PC-3 (cell line): ENCODE results near the gene ITCH. TPM values are rescaled to one million over a fixed set of nuclear protein-coding genes. Genes with fewer than 3 reads are reported as not detected.

Experiments used
- ATAC-seq: fragments of 200-7000 bp; cut with Tn5 transposase; 2 replicates; pipeline ENCODE4 v1.9.1; 2020; ENCODE audit warnings: mild to moderate bottlenecking, moderate library complexity
- BruUV-seq: library from RNA; stranded (reverse); fragments of 400-500 nt; replicated peaks from 2 replicates; lab custom pipeline; 2021; lab: Mats Ljungman, UMichigan
- CTCF ChIA-PET: fragments of 300-600 bp; sonication (Branson Sonifier 250); formaldehyde crosslinking; loops from one replicate; lab custom pipeline; 2022; ENCODE audit warnings: antibody characterized with exemption; lab: Charles Lee
- POLR2A ChIA-PET: fragments of 300-600 bp; sonication (Branson Sonifier 250); formaldehyde crosslinking; loops from one replicate; lab custom pipeline; 2022; ENCODE audit warnings: antibody characterized with exemption; ENCODE audit not compliant: unreplicated experiment; lab: Charles Lee
- DNase-seq: peaks from one replicate; pipeline ENCODE4 v3.0.0-alpha.2; 2015
- H2AFZ ChIP-seq: fragments of 300-600 bp; sonication (generic); 2 replicates; pipeline ENCODE4 v1.6.0; 2016; ENCODE audit warnings: antibody characterized with exemption, low read length
- H3F3A ChIP-seq: fragments of 300-600 bp; sonication (generic); one replicate; pipeline ENCODE4 v1.6.0; 2017; ENCODE audit warnings: antibody characterized with exemption, low read length, control low read depth, mild to moderate bottlenecking; ENCODE audit not compliant: unreplicated experiment
- H3K27ac ChIP-seq: fragments of 300-600 bp; sonication (generic); 2 replicates; pipeline ENCODE4 v1.5.1; 2016; ENCODE audit warnings: mild to moderate bottlenecking, low read length
- H3K27me3 ChIP-seq: fragments of 300-600 bp; sonication (generic); 2 replicates; pipeline ENCODE4 v1.6.1; 2016; ENCODE audit warnings: low read length, mixed read lengths
- H3K36me3 ChIP-seq: fragments of 300-600 bp; sonication (generic); 2 replicates; pipeline ENCODE4 v1.6.1; 2016; ENCODE audit warnings: low read depth, mixed run types, low read length, mixed read lengths
- H3K4me1 ChIP-seq: fragments of 300-600 bp; sonication (generic); 2 replicates; pipeline ENCODE4 v1.5.1; 2016; ENCODE audit warnings: low read length; ENCODE audit not compliant: insufficient read depth
- H3K4me2 ChIP-seq: fragments of 300-600 bp; sonication (generic); 2 replicates; pipeline ENCODE4 v1.6.0; 2016; ENCODE audit warnings: low read length
- H3K4me3 ChIP-seq: fragments of 300-600 bp; sonication (generic); 2 replicates; pipeline ENCODE4 v1.5.1; 2016; ENCODE audit warnings: mild to moderate bottlenecking, low read length, mixed read lengths
- H3K79me2 ChIP-seq: fragments of 300-600 bp; sonication (generic); 2 replicates; pipeline ENCODE4 v1.6.1; 2017; ENCODE audit warnings: low read length, mixed read lengths
- H3K9ac ChIP-seq: fragments of 300-600 bp; sonication (generic); 2 replicates; pipeline ENCODE4 v1.6.0; 2016; ENCODE audit warnings: mild to moderate bottlenecking, low read length
- H3K9me2 ChIP-seq: fragments of 300-600 bp; sonication (generic); replicated peaks from 2 replicates; pipeline ENCODE4 v1.6.1; 2016; ENCODE audit warnings: mixed run types, low read length, mixed read lengths
- H3K9me3 ChIP-seq: fragments of 300-600 bp; sonication (generic); 2 replicates; pipeline ENCODE4 v1.6.1; 2016; ENCODE audit warnings: low read length, mixed read lengths
- H4K20me1 ChIP-seq: fragments of 300-600 bp; sonication (generic); 2 replicates; pipeline ENCODE4 v1.6.1; 2016; ENCODE audit warnings: low read length, mixed read lengths
- EZH2 ChIP-seq: fragments of 300-600 bp; sonication (generic); IDR thresholded peaks from one replicate; pipeline ENCODE4 v1.6.1; 2017; ENCODE audit warnings: antibody characterized with exemption, mild to moderate bottlenecking, low read length; ENCODE audit not compliant: unreplicated experiment
- EZH2phosphoT487 ChIP-seq: fragments of 300-600 bp; sonication (generic); IDR thresholded peaks from 2 replicates; pipeline ENCODE4 v1.6.1; 2018; ENCODE audit warnings: mild to moderate bottlenecking, antibody characterized with exemption, low read length, borderline replicate concordance
- intact Hi-C: fragments of 100-400 bp; cut with micrococcal nuclease; formaldehyde crosslinking; loops from 2 replicates; pipeline ENCODE4 v1.9.0; 2023
- total RNA-seq: library from RNA; depleted of rRNA; stranded (reverse); fragments of >200 nt; gene quantifications from 2 replicates; pipeline ENCODE4 v1.2.3, GENCODE V29; 2014
- TF ChIP-seq, protein P1 (sequence below): fragments of 300-600 bp; sonication (generic); conservative IDR thresholded peaks from 2 replicates; pipeline ENCODE4 v1.5.1; 2017; ENCODE audit warnings: antibody characterized with exemption, low read depth, mild to moderate bottlenecking, low read length

The ITCH gene
- total RNA-seq, 1 experiment from 2014 or later: 54.8 TPM

DNA sequence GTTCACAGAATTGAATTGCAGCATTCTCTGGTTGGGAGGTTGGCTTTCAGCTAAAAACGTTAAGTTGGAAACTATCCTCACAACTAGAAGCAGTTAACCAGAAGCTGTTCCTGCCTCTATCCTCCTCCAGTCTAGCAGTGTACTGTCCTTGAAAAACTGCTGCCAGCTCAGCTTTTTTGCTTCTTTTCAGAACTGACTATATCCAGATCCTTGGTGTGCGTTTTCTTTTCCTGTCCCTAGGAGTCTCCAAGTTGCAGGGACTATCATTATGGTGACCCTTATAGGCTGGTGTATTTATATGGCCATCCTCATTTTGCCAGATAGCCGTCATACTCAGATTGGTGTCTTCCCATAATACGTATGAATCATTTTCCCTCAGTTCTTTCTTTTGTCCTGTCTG is 5.5 kb downstream of the ITCH start:
- H3K79me2 ChIP-seq: peaks cover 85% of the 10 kb centered on the region
- intact Hi-C loops: loop anchor here (10.0 kb wide), 1 partner anchor 46 kb away; no protein-coding TSS in a partner anchor
- no peak overlapping the region for H3K4me3 ChIP-seq
- H4K20me1 ChIP-seq: peaks cover 12% of the 10 kb centered on the region; the same call in 1 of the 2 replicates
- H3K9me2 ChIP-seq: no peaks in the 10 kb centered on the region
- H3K4me1 ChIP-seq: peaks cover 32% of the 10 kb centered on the region
- no peaks in the 10 kb centered on the region for H3K9me3 ChIP-seq
- H3K36me3 ChIP-seq: peaks cover 23% of the 10 kb centered on the region
- H3K9ac ChIP-seq: no peak overlapping the region
- peak; percentile 25 for DNase-seq
- H3K27ac ChIP-seq: peak overlapping the region; percentile 48
- no peaks in the 10 kb centered on the region for H3F3A ChIP-seq
- no TSS peak for BruUV-seq
- peak overlapping the region; percentile 22 for H3K4me2 ChIP-seq
- H2AFZ ChIP-seq: no peak overlapping the region
- ATAC-seq: peak; percentile 35
- ChIA-PET POLR2A (interaction anchor here (0.6 kb wide), 2 partner anchors 59 to 147 kb away, joined by 3 to 5 read pairs; partner anchors contain the start of gene DYNLRB1), CTCF (interaction anchor here (0.9 kb wide), 1 partner anchor 56 kb away, joined by 5 read pairs; no protein-coding TSS in a partner anchor)
- no peaks in the 10 kb centered on the region for H3K27me3 ChIP-seq
- TF ChIP-seq EZH2phosphoT487: no peak
- no peak for TF ChIP-seq EZH2
- TF ChIP-seq, protein P1, sequence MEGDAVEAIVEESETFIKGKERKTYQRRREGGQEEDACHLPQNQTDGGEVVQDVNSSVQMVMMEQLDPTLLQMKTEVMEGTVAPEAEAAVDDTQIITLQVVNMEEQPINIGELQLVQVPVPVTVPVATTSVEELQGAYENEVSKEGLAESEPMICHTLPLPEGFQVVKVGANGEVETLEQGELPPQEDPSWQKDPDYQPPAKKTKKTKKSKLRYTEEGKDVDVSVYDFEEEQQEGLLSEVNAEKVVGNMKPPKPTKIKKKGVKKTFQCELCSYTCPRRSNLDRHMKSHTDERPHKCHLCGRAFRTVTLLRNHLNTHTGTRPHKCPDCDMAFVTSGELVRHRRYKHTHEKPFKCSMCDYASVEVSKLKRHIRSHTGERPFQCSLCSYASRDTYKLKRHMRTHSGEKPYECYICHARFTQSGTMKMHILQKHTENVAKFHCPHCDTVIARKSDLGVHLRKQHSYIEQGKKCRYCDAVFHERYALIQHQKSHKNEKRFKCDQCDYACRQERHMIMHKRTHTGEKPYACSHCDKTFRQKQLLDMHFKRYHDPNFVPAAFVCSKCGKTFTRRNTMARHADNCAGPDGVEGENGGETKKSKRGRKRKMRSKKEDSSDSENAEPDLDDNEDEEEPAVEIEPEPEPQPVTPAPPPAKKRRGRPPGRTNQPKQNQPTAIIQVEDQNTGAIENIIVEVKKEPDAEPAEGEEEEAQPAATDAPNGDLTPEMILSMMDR: no peak; the same call in 1 of the 2 replicates

DNA sequence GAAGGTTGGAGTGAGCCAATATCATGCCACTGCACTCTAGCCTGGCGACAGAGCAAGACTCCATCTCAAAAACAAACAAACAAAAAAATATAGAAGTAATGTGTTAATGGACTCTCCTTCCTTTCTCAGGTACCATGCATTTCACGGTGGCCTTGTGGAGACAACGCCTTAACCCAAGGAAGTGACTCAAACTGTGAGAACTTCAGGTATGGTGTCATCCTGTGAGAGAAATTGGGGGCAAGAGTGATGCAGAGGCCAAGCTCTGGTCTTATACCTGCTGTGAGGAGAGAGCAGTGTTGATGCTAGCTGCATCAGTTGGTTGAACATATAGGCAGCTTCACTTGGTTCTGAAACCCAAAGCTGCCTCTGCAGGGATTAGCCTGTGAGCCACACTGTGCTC is 6.2 kb downstream of the ITCH start:
- POLR2A ChIA-PET: no interaction called here
- H3K4me3 ChIP-seq: no peak overlapping the region

More for the DNA sequence above, 6.2 kb downstream of the ITCH start:
- DNase-seq (peak; percentile 72), ATAC-seq (peak; percentile 73)
- peaks cover 30% of the 10 kb centered on the region for H3K4me1 ChIP-seq
- BruUV-seq: no TSS peak
- peak overlapping the region; percentile 22 for H3K4me2 ChIP-seq
- H3K27ac ChIP-seq: peak overlapping the region; percentile 48
- CTCF ChIA-PET: no interaction called here
- H3K9ac ChIP-seq: no peak overlapping the region
- no peaks in the 10 kb centered on the region for H3K9me3 ChIP-seq
- no peaks in the 10 kb centered on the region for H3K27me3 ChIP-seq
- H3F3A ChIP-seq: no peaks in the 10 kb centered on the region
- intact Hi-C loops: loop anchor here (10.0 kb wide), 1 partner anchor 46 kb away; no protein-coding TSS in a partner anchor
- H3K9me2 ChIP-seq: no peaks in the 10 kb centered on the region
- H3K79me2 ChIP-seq: peaks cover 85% of the 10 kb centered on the region
- no peak overlapping the region for H2AFZ ChIP-seq
- peaks cover 12% of the 10 kb centered on the region; the same call in 1 of the 2 replicates for H4K20me1 ChIP-seq
- peaks cover 27% of the 10 kb centered on the region for H3K36me3 ChIP-seq
- TF ChIP-seq EZH2phosphoT487 (no peak), EZH2 (no peak)
- TF ChIP-seq, protein P1: no peak
